ENCODE measurements around the gene ACCS. TPM values are rescaled to one million over a fixed set of nuclear protein-coding genes. Genes with fewer than 3 reads are reported as not detected.

The ACCS gene
- total RNA-seq, 1 donor from 2014 or later: 8.1 TPM

DNA sequence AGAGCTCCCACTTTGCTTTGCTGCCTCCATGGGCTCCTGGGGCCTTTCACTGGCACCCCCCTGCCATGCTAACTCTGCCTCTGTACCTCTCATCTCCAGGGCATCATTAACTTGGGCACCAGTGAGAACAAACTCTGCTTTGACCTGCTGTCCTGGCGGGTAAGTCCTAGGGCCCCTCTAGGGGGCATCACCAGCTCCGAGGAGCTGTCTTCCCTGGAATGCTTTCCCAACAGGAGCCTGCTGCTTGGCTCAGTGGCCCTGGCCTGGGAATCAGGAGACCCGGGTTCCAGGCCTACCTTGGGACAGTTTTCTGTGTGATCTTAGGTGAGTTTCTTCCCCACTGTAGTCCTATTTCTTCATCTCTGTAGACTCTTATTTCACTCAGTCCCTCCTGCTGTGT lies 5.1 kb downstream of the ACCS start:
- Histone ChIP-seq H3K36me3 (peaks cover 0 to 5% of the 10 kb centered on the region in 2 donors), H3K27ac (no peak overlapping the region), H3K4me3 (no peak overlapping the region), H3K9me3 (no peaks in the 10 kb centered on the region), H3K4me1 (peaks cover 19% of the 10 kb centered on the region), H3K27me3 (no peaks in the 10 kb centered on the region)
- DNase-seq (ENCODE audit: extremely low spot score in 2 of 2): no peak
- intact Hi-C loops (cut with DNase I): no loop called here
- TF ChIP-seq CTCF (IDR thresholded peaks at IDR 0.05) (no peak), POLR2AphosphoS5 (IDR thresholded peaks at IDR 0.05; ENCODE audit: insufficient read depth in 1 of 2, low read depth in 1 of 2) (no peak), POLR2A (IDR thresholded peaks at IDR 0.05) (no peak)

DNA sequence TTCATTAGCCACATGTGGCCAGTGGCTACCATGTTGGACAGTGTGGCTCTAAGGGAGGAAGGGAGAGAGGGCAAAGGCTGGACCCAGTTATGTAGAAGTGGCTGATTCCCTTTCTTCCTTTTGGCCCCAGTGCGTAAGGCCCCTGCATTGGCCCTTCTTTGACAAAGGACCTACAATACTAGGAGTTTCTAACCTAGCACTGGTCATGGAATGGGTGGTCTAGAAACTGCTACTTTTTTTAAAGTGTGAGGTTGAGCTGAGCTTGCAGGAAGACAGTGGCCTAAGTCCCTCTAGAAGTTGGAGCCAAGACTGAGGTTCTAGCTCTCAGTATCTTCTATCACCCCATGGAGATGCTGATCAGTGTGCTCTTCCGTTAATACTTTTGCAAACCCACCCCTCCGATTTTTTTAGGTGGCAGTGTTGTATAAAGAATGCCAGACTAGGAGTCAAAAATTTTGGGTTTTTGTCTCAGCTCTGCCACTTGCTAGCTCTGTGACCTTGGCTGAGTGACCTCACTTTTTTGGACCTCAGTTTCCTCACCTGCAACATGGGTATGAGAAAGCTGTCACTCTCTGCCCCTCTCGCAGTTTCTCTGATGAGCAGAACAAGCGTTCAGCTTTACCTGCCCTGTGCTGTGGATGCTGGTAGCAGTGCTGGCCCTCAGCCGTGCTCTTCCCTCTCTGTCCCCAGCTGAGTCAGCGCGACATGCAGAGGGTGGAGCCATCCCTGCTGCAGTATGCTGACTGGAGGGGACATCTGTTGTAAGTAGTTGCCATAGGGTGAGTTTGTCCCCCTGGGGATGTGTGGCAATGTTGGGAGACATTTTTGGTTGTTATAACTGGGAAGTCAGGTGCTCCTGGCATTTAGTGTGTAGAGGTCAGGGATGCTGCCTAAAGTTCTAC lies 6.9 kb downstream of the ACCS start:
- intact Hi-C loops (cut with DNase I): no loop called here
- TF ChIP-seq CTCF (IDR thresholded peaks at IDR 0.05): no peak
- TF ChIP-seq POLR2AphosphoS5 (IDR thresholded peaks at IDR 0.05; ENCODE audit: insufficient read depth in 1 of 2, low read depth in 1 of 2): no peak
- TF ChIP-seq POLR2A (IDR thresholded peaks at IDR 0.05): no peak

DNA sequence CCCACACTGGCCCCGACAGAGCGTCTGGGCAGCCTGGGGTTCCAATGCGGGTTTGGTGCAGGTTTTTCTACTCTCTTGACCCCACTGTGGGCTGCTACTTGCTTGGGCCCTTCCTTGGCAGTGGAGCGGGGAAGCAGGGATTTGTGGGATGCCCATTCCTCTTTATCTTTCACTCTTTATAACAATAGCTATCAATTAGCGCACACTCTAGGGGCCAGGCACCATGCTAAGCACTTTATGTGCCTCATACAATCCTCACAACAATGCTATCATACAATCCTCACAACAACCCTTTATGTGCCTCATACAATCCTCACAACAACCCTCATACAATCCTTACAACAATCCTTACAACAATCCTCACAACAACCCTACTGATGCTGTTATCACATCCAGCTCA lies 12.7 kb downstream of the ACCS start:
- intact Hi-C loops (cut with DNase I): no loop called here
- peaks cover 0 to 22% of the 10 kb centered on the region in 2 donors for H3K36me3 ChIP-seq
- TF ChIP-seq POLR2A (IDR thresholded peaks at IDR 0.05) (no peak), POLR2AphosphoS5 (IDR thresholded peaks at IDR 0.05; ENCODE audit: insufficient read depth in 1 of 2, low read depth in 1 of 2) (no peak), CTCF (IDR thresholded peaks at IDR 0.05) (no peak)

More for the DNA sequence above, 6.9 kb downstream of the ACCS start:
- Histone ChIP-seq H3K36me3 (peaks cover 0 to 17% of the 10 kb centered on the region in 2 donors), H3K4me3 (no peak overlapping the region), H3K27me3 (no peaks in the 10 kb centered on the region), H3K27ac (no peak overlapping the region), H3K4me1 (peaks cover 6% of the 10 kb centered on the region), H3K9me3 (no peaks in the 10 kb centered on the region)
- no peak for DNase-seq (ENCODE audit: extremely low spot score in 2 of 2)

DNA sequence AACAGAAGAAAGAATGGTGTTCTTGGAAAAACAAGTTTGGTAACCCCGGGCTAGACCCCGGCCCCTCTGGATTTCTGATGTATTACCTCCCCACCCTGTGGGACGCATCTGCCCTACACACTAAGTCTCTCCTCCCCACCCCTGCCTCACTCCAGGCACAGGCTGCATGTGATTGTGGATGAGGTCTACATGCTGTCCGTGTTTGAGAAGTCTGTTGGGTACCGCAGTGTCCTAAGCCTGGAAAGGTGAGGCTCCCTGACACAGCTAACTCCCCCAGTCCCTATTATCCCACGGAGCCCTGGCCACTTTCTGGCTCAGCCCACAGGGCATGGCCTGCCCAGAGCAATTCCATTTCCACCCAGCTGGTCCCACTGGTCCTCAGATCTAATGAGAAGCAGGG lies 13.3 kb downstream of the ACCS start:
- Histone ChIP-seq H3K4me3 (no peak overlapping the region), H3K9me3 (no peaks in the 10 kb centered on the region), H3K27me3 (no peaks in the 10 kb centered on the region), H3K4me1 (no peaks in the 10 kb centered on the region), H3K36me3 (peaks cover 0 to 22% of the 10 kb centered on the region in 2 donors), H3K27ac (no peak overlapping the region)
- peak in 1 of 2 donors; percentile 54 for DNase-seq (ENCODE audit: extremely low spot score in 2 of 2)
- TF ChIP-seq CTCF (IDR thresholded peaks at IDR 0.05) (no peak), POLR2A (IDR thresholded peaks at IDR 0.05) (no peak), POLR2AphosphoS5 (IDR thresholded peaks at IDR 0.05; ENCODE audit: insufficient read depth in 1 of 2, low read depth in 1 of 2) (no peak)
- intact Hi-C loops (cut with DNase I): no loop called here

More for the DNA sequence above, 12.7 kb downstream of the ACCS start:
- Histone ChIP-seq H3K27me3 (no peaks in the 10 kb centered on the region), H3K4me3 (no peak overlapping the region), H3K9me3 (no peaks in the 10 kb centered on the region), H3K4me1 (no peaks in the 10 kb centered on the region), H3K27ac (no peak overlapping the region)
- peak in 1 of 2 donors; percentile 65 for DNase-seq (ENCODE audit: extremely low spot score in 2 of 2)

GRCh38 chr11:44080951-44081350 lies 14.9 kb downstream of the ACCS start:
- intact Hi-C loops (cut with DNase I): no loop called here
- no peaks in the 10 kb centered on the region for H3K9me3 ChIP-seq
- H3K27ac ChIP-seq: no peak overlapping the region

More at GRCh38 chr11:44080951-44081350, 14.9 kb downstream of the ACCS start:
- DNase-seq (ENCODE audit: extremely low spot score in 2 of 2): peak in 1 of 2 donors; percentile 65
- Histone ChIP-seq H3K36me3 (peaks cover 0 to 22% of the 10 kb centered on the region in 2 donors), H3K4me1 (no peaks in the 10 kb centered on the region), H3K4me3 (no peak overlapping the region), H3K27me3 (no peaks in the 10 kb centered on the region)
- TF ChIP-seq POLR2AphosphoS5 (IDR thresholded peaks at IDR 0.05; ENCODE audit: insufficient read depth in 1 of 2, low read depth in 1 of 2) (no peak), CTCF (IDR thresholded peaks at IDR 0.05) (no peak), POLR2A (IDR thresholded peaks at IDR 0.05) (no peak)

Data from vagina (tissue), 2 donors.